HG02763 (cell line): ENCODE measurements around the gene KCNMA1.
A peak's percentile ranks its signal among the peaks of the same experiment; 100 is the strongest.

Source experiments
- ATAC-seq: cut with Tn5 transposase; IDR thresholded peaks from one replicate; pipeline ENCODE4 v1.9.1; 2021; ENCODE audit warnings: mild to moderate bottlenecking, moderate library complexity; ENCODE audit not compliant: unreplicated experiment

The KCNMA1 gene

DNA sequence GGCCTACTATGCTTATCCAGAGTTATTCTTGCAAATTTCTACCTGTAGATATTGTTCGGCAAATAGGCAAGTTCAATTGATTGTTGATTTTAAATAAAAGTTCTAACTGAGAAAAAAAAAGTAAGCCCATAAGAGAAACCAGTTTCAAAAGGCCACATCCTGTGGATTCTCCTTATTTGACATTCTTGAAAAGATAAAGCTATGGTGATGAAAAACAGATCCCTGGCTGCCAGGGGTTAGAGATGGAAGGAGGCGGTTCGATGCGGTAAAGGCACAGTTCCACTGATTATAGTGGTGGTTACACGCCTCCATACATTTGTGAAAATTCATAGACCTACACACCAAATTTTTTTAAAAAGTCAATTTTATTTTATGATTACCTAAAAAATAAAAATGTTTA, 347.8 kb downstream of the KCNMA1 start:
- ATAC-seq = no peak

DNA sequence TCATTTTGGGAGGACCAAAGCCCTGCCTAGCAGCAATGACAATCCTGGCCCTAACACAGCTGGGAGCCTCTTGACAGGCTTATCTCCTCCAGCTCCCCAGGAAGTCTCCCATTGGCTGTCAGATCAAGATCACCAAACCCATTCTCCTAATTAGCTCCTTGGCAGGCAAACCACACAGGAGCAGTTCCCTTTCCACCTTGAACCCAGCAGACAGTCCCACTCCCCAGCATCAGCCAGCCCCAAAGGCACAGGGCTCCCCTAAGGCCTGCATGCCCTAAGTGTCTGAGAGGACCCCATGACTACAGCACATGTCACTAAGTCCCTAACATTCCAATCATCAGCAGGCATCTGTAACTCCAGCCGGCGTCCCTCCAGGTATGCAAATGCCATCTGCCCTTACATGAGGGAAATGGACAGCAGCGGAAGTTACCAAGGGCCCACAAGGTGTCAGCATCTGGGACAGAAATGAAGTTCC, 348.5 kb downstream of the KCNMA1 start:
- ATAC-seq = no peak

DNA sequence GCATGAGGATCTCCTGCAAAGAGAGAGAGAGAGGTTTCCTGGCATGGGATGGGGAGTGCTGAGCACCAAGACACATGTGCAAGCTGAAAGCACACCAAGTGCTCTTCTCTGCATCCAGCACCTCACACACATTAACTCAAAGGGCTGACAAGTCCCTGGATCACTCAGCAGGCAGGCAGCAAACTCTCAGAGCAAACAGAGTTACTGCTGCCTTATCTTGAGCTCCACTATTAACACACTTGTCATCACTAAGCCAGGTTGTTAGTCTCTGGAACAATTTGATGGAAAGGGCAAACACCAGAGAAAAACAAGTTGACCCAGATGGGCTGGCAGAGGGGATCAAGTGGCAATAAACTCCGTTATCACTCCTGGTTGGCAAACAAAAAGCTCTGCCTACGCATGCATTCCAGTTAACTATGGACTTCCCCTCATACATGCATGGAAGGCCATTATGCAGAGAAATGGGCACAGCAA, 349.9 kb downstream of the KCNMA1 start:
- ATAC-seq = no peak

DNA sequence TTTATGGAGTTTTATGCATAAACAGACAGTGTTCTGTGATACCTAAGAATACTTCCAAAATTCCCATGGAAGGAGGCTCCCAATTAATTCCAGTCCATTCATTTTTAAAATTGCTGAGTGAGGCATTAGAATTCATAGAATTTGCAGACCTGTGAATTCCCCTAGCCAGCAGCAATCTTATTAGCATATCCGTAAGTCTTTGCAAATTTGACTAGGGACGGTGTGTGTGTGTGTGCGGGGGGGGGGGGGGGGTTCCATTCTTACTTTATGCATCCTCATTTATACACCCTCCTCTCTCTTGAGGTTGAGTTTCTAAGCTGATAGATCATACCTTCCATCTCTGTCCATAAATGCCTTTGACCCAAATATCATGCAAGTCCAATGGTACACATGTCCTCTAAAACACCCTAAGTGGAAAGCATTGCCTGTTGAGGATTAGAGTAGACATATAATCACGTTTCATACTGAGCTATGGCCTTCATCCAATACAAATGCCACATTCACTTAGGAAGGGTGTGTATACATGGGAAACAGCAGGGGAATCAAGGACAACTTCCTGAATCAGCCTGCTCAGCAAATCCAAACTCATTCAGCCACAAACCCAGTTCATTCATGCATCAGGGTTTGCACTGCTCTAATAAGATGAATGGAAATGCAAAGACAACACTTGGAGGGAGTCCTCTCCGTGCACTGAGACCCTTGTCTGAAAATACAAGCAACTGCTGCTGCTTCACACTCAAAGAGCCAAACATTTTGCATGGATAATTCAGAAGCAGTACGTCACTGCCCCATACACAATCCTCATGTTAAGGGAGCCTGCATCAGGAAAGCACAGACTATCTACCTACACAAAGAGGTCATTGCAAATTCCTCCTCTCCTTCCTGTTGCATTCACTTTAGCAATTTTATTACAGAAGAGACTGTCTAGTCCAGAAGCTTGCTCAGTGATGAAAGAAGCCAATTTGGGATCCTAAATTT, 350.8 kb downstream of the KCNMA1 start:
- no peak for ATAC-seq

DNA sequence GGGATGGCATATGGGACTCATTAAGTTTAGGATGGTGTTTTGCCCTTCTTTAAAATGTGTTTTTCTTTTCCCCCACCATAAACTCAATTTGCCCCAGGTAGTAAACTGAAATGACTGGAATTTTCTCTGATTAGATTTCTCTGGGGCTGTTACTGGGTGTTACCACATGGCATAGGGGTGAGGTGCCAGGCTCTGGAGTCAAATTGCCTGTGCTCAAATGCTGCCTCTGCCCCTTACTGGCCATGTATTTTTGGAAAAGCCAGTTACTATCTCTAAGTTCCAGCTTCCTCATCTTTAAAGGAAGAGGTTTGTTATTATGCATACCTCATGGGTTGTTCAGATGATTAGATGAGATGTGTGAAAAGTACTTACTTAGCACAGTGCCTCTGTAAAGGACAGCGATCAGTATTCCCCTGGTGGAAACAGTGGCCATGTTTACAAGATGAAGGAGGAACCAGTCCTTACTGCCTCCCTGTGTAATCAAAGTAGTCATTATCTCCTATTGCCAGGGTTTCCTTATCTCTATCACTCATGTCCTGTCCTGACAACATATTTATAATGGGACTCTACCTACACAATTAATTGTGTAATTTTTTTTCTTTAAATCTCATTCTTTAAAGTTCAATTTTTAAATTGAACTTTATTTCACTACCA, 352.0 kb downstream of the KCNMA1 start:
- ATAC-seq = no peak

DNA sequence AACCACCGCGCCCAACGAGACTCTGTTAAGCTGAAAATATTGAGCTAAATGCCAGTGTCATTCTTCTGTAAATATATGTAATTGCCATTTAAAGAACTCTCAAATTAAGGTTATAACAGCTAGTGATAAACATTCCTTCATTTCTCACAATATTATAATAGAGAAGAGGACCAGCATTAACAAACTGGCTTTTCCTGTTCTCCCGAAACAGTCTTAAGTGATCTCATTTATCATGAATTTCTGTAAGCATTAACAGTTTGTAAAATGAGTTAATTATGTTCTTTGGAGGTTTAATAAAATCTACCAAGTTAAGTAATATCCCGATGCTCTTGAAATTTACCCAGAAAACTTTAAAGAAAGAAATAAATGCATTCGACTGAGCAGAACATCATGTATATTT, 352.8 kb downstream of the KCNMA1 start:
- no peak for ATAC-seq

DNA sequence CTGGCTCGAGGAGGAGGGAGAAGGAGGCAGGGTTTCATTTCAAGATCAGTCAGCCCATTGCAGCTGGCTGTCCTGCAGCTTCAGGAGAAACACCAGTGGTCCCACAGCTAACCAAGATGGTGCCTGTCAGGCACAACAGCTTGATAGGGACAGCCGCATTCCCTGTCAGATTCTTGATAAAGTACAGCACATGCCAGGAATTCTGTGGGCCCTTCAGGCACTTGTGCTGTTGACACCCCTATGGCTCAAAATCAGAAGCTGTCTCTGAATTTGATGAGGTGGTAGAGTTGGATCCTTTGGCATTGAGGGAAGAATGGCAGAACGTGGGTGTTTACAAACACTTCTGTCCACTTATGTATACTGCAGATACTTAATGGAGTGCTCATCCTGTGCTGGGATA, 354.3 kb downstream of the KCNMA1 start:
- ATAC-seq = no peak

DNA sequence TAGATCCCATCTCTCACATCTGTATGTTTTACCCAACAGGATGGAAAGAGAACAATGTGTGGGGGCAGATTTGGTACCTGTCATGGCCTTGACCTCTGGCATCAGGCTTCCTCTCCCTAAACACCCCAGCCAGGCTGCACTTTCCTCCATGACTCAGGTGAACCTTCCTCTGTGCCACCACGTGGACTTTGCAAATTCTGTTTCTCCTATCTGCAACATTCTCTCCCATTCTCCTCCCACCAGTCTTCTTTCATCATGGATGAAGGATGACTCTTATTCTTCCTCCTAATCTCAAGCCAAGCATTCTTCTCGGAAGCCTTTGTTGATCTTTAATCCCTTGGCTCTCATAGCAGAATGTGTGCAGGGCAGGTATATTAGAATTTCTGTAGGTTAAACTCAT, 355.4 kb downstream of the KCNMA1 start:
- ATAC-seq = no peak

DNA sequence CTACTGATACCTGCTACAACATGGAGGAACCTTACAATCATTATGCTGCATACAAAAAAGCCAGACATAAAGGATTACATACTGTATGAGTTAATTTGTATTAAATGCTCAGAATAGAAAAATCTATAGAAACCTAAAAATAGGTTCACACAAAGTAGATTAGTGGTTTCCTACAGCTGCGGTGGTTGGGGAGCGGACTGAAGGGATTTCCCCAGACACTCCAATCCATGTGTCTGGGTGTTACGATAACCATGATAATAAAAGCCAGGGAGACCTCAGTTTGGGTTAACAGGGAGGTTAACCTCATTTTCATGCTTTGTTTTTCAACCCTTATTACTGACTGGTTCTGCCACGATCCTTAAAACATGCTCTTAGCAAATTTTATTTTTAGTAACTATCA, 355.9 kb downstream of the KCNMA1 start:
- no peak for ATAC-seq

DNA sequence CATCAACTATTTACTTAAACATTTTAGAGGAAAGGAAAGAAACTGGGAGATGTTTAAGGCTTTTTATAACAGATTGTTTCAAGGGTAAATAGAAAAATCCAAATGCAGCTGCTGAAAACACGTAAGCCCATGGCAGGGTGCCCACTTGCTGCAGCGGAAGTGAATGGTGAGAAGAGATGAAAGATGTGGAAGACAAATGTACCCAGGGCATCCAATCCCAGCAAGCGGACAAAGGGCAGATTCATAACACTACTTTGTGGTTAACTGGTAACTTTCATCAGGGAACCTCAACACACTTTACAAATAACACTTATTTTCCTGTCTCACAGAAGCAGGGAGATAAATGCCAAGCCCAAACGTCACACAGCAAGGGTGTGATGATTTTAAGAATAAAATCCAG, 358.4 kb downstream of the KCNMA1 start:
- ATAC-seq = no peak

DNA sequence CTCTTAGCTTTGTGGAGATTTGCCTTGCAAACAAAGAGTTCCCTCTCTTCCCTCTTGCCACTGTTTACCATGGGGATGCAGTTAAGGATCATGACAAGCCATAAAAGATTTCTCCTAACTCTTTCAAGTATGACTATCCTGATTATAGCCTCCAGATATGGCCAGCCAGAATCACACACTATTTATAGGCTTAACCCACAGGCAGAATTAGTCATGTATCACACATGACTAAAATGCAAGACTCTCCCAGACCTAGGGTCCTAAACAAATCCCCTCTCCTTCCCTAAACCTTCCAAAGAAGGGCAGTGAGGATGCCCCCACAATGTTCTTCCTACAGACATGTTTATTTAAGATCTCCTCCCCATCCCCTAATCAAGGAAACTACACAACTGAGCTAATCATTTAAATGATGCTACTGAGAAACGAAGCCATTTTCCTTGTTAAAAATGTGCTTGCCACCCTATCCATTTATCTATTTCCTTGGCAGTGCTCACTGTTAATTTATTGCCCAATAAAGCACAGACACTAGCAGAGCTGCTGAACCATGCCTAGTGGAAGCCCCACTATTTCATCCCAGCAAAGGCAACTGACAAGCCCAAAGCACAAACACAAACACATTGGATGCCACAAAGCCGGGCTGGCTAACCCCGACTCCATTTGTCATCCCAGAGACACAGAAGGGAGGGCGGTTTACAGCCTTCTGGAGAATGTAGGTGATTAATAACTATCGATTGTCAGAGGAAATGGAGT, 363.4 kb downstream of the KCNMA1 start:
- no peak for ATAC-seq

DNA sequence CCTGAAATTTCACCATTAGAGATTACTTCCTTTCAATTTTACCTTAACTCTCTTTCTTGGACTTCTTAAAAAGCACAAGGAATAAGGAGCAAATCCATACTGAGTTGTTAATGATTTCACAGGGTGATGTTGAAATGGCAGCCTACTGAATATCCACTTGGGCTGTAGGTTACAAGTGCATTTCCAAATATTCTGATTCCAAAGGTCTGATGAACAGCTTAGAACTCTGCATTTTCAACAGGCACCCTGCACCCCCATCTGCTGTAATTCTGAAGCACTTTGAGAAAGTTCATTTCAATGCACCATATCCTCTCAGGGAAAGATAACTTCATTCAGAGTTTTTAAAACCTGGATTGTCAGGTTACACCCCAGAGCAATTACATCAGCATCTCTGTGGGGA, 368.4 kb downstream of the KCNMA1 start:
- no peak for ATAC-seq

DNA sequence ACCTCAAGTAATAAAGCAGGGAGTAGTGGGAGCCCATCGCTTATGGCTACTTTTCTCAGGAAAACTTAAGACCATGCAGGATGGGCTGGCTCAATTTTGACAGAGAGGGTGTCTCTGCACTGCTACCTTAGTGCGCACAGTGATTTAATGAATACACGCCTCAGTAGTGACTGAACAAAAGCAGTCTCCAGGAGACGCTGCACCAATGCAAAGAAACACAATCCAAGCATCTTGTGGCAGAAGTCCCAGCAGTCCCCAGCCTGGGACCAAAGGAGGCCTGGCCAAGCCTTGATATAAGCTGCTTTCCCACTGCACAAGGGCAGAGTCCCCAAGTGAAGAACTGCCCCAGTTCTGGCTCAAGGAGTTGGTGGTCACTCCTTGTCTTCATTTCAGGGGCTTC, 368.9 kb downstream of the KCNMA1 start:
- no peak for ATAC-seq

DNA sequence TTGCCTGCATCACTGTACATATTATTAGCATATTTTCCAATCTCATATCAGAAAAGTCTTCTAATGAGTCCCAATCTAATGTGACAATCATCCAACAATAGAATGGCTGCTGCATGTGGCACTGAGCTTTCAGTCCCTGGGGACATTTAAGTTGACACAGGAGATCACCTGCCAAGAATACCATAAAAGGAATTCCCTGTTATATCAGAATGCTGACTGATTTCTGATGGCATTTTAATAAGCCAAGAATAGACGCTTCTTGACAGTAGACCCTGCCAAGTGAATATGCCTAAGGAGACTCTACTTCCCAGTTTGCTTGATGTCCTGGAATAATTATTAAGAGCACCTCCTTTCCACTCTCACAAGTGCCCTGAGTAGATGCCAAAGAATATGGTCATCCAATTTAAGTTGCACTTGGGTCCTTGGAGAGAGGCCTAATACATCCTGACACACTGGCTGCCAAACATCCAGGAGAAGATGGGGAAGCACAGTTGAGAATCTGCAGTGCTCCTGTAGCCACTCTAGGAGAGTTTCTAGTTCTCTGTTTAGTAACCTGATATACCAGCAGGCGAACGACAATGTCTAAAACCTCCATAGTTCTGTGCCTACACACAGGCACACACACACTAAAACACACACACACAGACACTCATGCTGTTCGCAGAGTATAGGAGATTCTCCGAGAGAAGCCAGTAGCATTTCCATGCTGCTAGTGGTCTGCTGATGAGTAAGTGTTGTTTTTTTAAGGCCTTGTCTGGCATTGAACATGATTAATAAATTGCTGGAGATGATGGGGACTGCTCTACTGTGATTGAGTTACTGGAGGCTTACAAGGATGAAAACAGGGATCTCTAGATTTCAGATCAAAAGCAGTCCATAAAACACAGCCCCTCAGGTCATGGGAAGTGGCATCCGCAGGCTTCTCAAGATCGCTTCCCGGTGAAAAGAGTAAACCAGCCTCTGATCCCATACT, 369.6 kb downstream of the KCNMA1 start:
- ATAC-seq = no peak

DNA sequence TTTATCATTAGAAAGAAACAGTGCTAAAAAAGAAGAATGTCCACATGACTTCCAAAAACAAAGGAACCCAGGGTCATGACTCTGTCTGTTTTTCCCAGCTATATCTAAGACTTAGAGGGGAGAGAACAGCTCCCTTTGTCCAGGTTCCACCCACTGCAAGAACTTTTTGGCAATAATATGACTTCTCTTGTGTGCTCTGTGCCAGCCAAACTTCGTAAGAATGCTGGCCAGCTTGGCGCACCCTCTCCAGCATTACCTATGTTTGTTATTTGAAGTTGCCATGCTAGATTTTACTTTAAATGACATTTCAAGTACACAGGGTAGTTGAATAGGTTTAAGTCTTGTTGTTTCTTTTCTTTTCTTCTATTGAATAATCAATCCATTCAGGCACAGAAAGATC, 371.4 kb downstream of the KCNMA1 start:
- no peak for ATAC-seq

DNA sequence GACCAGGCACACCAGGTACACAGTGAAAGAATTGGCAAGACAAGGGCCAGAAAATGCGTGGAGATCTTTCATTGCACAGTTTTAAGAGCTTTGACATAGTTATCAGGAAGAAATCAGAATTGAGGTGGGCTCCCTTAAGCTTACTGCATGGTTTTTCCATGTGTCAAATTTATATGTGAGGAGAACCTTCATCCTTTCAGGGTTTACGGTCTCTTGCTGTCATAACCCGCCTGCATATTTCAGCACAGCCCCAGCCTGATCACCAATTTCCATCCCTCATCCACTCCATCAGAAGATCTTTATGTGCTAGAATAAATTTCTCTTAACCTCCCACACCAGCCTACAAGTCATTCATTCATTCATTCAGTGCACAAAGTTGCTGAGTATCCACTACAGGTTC, 373.1 kb downstream of the KCNMA1 start:
- no peak for ATAC-seq

DNA sequence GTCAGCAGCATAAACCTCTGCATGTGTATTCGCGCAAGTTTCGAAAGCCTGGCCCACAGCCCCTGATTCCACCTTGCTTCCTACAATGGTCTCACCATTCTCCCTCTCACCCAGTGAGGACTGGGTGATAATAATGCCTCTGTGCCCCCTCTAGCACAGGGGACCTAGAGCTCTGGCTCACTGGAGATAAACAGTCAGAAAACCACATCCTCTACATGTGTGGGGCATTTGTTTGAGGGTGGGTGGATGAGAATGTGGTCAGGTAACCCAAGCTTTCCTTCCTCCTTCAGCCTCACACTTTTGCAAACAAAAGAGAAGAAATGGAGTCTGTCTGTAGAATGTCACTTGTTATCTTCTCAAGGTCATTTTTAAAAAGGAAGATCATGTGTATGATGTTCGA, 373.5 kb downstream of the KCNMA1 start:
- ATAC-seq = peak; percentile 66

DNA sequence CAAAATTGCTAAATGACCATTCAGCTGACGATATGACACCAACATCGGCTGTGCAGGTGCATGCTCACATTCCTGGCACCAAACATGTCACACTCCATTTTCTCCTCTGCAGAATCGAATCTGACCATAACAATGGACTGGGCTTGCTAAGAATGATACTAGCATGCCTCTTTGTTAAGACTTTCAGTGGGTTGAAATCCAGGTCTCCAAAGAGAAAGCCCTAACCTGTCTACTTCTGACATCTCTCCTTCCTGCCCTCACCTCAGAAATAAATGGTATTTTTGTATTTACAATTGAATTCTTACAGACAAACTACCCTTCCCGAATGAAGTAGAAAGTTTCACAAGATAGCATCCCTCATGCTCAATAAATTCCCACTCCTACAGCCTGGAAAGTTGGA, 373.9 kb downstream of the KCNMA1 start:
- ATAC-seq = no peak

DNA sequence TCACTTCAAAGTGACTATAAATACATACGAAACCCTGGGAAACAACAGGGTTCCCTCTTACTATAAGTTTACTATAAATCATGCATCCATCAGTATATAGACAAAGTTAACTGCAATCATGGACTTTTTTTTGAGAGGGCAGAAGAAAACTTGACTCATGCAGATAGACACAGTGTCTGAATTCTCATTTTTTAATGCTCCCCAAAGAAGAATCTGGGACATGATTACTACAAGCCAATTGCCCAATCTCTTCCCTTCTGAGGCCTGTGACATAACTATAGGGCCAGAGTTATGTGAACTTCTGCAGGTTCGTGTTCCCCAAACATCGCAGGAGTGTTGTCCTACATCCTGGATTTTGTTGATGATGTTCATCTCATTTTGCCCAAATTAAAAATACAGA, 376.5 kb downstream of the KCNMA1 start:
- no peak for ATAC-seq

DNA sequence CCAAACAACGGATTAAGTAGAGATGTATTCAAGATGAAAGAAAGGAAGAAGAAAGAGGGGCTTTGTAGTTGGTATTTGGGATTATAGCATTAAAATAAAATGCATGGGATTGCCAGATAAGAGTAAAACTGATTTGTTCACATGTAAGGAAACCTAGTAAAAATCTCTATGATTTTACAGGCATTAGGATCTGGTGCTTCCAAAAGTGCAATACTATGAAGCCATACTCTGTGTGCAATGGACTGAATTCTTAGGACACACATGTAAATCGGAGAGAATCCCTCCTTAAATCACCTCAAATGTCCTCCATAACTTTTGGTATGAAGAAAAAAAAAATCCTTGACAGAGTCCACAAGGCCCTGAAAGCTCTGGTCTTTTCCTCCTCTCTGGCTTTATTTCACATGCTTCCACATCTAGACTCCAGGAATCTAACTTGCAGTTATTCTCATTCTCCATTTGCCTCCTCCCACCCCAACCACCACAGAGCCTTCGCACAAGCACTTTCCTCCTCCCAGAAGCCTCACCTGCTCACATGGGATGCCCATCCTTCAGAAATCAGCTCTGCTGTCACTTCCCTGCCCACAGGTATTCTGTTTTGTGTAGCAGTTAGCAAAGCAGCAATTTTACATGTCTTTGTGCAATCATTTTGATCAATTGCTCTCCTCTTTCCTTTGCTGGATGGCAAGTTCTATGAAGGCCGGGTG, 378.3 kb downstream of the KCNMA1 start:
- ATAC-seq = no peak
